HT-29 (cell line): ENCODE measurements around the gene TRIM32. TPM values are rescaled to one million over a fixed set of nuclear protein-coding genes. Genes with fewer than 3 reads are reported as not detected.
"Not testable (repeated sequence)": the region's sequence is repeated elsewhere in the genome, so short reads cannot be mapped to it uniquely, and the experiment has no call there.

Source experiments
- DNase-seq: peaks from one replicate; pipeline ENCODE4 v3.0.0-alpha.2; 2015; ENCODE audit warnings: low spot score
- total RNA-seq: library from RNA; depleted of rRNA; stranded (reverse); fragments of >200 nt; shearing (Covaris generic); gene quantifications from 2 replicates; pipeline ENCODE4 v1.2.3, GENCODE V29; 2014

The TRIM32 gene
- total RNA-seq, 1 experiment from 2014 or later: 17.6 TPM

- DNase-seq: peak; percentile 16
These were observed 12.7 kb upstream of the TRIM32 start for GRCh38 chr9:116674210-116674980.

DNA sequence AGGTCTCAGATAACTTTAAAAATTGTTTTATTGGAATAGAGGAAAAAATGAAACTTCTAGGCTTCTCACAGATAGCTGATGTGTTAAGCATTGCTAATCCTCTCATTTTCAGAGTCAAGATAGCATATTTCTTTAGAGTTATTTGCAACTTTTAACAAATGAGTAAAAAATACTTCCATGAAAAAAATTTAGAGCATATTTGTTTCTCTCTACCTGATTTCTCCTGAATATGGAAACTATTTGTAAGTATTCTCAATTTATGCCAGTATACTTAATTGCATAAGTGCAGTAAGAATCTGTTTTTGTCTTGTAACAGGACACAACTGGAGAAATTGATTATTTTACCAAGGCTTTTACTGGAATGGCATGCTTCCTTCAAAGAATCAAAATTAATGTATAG lies 3.6 kb upstream of the TRIM32 start:
- no peak for DNase-seq

GRCh38 chr9:116685166-116685565 lies 1.9 kb upstream of the TRIM32 start:
- DNase-seq: no peak

- no peak for DNase-seq
These were observed 970 bp upstream of the TRIM32 start for GRCh38 chr9:116686135-116686534.

- DNase-seq: no peak
These were observed 422 bp upstream of the TRIM32 start for GRCh38 chr9:116686693-116687073.

DNA sequence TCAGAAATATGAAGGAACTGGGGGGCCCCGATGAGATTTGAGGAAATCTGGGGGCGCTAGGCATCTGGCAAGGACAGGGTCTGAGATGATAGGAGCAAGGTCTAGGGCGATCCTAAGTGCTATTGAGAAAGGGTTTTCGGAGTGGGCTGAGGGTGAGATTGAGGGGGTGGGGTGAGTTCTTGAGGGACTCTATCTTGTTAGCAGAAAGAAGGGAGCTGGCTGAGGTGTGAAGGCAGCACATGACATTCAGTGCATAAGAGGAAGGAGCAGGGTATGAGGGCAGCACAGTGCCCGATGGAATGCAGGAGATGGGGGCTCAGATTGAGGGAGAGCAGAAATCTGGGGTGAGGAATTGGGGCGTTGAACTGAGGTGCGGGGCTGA lies 640 bp downstream of the TRIM32 start:
- peak; percentile 24 for DNase-seq

DNA sequence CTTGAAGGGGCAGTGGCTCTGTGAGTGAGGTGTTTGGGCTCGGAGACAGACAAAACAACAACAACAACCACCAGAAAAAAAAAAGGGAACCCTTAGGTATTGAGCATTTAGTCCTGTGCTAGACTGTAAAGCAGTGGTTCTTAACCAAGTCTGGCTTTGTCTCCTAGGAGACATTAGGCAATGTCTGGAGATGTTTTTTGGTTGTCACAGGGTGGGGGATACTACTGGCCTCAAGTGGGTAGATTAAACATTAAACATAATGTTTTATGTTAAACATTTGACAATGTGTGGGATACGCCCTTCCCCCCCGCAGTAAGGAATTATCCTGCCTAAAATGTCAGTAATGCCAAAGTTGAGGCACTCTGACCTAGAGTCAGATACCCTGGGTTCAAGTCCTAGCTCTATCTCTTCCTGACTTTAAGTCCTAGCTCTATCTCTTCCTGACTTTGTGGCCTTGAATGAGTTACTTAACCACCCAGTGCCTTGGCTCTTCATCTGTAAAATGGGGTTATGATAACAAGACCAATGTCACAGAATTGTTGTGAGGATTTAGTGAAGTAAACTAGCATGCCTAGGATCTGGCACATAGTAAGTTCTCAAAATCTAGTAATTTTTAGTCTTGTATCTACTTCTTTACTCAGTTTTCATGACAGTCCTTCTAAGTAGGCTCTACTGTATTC lies 1.8 kb downstream of the TRIM32 start:
- DNase-seq: no peak

DNA sequence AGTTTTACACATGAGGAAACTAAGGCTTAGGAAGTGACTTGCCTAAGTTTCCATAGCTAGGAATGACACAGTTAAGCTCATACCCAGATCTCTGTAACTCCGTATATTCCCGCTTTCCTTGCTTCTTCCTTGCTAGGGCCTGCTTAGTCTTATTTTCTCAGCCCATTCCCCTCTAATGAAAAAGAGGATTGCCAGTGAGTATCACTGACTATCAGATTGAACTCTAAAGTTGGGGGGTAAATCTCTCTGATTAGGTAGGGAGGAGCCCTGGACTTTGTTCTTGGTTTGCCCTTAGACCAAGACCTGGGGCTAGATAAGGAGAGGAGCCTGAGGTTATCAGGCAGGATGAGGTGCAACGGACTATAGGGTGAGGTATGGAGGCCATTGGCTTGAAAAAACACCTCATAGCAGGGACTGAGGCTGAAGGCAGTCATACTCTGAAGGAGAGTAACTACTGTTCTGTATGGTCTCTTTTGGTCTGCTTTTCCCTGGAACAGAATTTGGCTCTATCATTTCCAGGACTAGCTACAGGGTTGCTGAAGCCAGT lies 2.5 kb downstream of the TRIM32 start:
- no peak for DNase-seq

DNA sequence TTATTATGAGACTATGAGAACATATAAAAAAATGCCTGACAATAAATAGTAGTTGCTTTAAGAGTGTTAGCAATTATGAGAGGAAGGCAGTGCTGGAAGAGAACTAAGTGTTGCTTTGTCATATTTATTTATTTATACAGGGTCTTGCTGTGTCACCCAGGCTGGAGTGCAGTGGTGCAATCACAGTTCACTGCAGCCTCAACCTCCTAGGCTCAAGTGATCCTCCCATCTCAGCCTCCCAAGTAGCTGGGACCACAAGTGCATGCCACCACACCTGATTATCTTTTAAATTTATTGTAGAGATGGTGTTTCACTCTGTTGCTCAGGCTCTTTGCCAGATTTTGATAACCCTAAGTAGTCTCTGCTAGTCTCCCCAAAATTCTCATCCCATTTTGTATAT lies 3.7 kb downstream of the TRIM32 start:
- not testable (repeated sequence) for DNase-seq

- no peak for DNase-seq
These were observed 4.5 kb downstream of the TRIM32 start for GRCh38 chr9:116691607-116692006.

GRCh38 chr9:116692616-116693015 lies 5.5 kb downstream of the TRIM32 start:
- DNase-seq: no peak

DNA sequence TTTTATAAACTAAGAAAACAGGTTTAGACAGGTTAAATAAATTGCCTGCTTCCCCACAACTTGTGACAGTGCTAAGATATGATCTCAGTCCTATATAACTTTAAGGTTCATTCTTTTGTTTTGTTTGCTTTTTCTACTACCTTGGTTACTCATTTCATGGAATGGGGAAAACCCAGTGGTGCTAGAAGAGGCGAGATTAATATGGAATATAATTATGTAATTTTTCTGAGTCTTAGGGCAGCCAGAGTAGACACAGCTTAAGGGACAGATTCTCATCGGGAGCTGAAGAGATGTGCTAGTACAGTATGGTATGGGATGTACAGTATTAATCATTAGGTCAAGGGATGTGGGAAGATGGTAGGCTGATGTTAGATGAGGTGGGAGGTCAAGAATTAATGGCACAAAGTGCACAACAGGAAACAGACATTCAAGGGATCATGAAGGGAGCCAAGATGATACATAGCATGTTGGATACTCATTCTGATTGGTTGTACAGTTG lies 6.2 kb downstream of the TRIM32 start:
- peak; percentile 36 for DNase-seq

DNA sequence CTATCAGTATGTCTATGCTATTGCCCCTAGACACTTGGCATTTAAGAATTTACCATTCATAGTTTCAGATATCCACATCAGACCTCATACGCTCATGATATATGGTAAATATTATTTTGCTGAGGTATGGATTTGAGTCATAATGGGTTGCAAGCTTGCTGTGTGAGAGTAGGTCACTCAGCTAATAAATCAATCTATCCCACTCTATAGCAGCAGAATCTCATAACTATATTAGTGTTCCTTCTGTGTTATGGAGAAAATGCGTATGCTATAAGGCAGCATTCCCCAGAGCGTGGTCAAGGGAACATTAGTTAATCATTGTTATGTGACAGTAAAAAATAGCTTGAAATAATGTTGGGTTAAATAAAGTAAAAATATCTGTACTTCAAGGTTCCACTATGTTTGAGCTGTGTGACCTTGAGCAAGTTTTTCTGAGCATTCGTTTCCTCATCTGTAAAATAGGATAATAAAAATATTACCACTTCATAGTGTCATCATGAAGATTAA lies 7.7 kb downstream of the TRIM32 start:
- DNase-seq: no peak

DNA sequence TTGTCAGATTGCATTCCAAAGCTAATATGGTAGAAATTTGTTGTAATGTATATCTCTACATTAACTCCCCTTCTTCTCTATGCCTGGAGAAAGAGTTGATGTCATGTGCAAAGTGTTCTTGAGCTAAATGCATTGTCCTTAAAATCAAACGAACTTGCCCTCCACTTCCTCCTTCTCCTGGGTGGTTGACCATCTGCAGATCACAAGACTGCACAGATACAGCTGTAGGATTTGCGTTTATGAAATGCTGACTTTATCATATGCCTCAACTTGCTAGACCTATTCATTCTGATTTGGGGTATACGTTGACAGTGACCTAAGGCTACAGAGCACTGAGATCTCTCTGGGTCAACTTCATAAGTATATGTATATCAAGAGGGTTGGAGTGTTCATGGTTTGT lies 8.3 kb downstream of the TRIM32 start:
- DNase-seq: no peak

- DNase-seq: no peak
These were observed 10.3 kb downstream of the TRIM32 start for GRCh38 chr9:116697362-116697761.

- no peak for DNase-seq
These were observed 10.8 kb downstream of the TRIM32 start for GRCh38 chr9:116697887-116698286.

- no peak for DNase-seq
These were observed 13.2 kb downstream of the TRIM32 start for GRCh38 chr9:116700279-116700678.

- DNase-seq: no peak
These were observed 14.1 kb downstream of the TRIM32 start for GRCh38 chr9:116700882-116701865.

GRCh38 chr9:116701940-116702642 lies 15.0 kb downstream of the TRIM32 start:
- DNase-seq: no peak

DNA sequence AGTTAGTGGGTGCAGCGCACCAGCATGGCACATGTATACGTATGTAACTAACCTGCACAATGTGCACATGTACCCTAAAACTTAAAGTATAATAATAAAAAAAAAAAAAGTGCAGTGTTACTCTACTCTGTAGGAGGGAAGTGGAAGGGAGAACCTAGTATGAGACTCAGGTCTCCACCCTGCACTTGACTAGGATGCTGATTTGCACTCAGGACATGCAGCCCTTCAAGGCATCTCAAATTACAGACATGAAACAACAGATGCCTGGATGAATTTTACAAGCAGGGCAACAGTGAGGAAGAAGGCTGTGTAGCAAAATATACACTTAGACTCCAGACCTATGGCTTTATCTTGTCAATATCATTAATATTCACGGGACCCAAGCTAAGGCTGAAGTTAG lies 16.5 kb downstream of the TRIM32 start:
- DNase-seq: no peak

DNA sequence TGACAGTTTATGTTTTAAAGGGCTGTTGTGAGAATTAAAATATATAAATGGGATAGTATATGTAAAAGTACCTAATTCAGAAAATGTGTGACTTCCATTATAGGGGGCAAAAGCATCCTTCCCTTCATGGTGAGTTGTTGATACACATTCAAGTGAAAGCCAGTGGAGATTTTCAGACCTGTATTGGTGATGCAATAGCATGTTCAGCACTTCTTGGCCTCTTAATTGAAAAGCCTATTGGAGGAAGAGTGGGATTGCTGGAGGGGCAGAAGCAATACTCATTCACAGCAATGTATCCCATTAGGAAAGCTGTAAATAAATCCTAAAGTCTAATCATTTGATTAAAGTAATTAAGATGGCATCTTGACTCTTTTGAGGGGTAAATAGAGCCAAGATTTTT lies 17.4 kb downstream of the TRIM32 start:
- no peak for DNase-seq
